Activated naive CD4-positive, alpha-beta T cell (primary cell): ENCODE data around the gene MUCL3.
"Not testable (repeated sequence)": the region's sequence is repeated elsewhere in the genome, so short reads cannot be mapped to it uniquely, and the experiment has no call there.

Source experiments
- DNase-seq, 4 experiments: peaks; one replicate each; lab custom pipeline; 2025; lab: John Stamatoyannopoulos, UW

MUCL3 gene

DNA sequence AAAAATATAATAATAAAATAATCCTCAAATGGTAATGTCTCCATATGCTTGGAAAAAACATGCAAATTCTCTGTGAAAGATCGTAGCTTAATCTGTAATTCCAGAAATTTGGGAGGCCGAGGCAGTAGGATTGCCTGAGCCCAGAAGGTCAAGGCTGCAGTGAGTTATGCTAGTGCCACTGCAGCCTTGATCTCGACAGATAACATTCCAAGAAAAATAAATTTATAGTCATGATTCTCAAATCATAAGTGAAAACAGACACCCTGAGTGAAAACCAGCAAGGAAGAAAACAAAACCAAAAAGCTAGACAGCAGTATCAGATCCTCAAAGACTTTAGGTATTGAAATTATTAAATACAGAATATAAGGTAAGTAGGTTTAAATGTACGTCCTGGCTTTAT lies 38.9 kb downstream of the MUCL3 start:
- no peak for DNase-seq

DNA sequence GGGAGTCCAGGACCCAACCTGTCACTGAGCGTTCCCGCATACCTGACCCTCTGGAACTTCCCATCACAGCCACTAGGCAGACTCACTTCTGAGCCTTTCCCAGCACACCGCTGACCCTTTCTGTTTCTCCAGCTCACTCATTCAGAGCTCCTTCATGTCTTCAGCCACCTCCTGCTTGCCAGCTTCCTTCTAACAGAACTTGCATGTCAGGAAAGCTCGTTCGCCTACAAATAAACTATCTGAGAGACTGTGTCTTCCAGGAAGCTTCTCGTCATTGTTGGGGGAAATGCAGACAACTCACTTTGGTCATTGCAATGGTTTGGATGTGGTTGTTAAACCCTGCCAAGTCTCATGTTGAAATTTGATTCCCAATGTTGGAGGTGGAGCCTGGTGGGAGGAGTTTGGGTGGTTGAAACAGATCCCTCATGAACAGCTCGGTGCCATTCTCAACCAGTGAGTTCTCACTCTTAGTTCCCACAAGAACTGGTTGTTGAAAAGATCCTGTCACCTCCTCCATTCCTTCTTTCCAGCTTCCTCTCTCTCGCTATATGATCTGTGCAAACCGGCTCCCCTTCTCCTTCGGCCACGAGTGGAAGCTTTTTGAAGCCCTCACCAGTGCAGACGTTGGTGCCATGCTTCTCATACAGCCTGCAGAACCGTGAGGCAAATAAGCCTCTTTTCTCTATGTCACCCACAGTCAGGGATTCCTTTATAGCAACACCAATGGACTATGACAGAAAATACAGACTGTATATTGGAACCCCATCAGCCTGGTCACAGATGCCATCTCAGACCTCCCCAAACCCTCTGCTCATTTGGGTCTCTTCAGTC lies 41.4 kb downstream of the MUCL3 start:
- no peak for DNase-seq

DNA sequence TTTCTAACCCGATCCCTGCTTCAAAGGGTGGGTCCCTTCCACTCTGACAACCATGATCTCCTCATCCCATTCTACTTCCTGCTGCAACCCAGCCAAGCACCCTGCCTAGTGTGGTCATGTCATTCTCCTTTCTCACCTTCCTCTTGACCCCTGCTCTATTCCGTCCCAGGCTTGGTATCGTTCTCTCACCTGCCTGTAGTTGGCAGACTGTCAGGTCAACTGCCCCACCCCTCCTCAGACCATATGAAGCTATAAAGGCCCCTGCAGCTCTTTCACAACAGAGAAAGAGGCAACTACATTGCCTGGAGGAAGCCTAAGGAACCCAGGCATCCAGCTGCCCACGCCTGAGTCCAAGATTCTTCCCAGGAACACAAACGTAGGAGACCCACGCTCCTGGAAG lies 42.7 kb downstream of the MUCL3 start, which contains the start of gene MUC21:
MUC21 (plus strand) TSS at position 280 of the 400 bp plus-strand sequence. CDS start 241 bp downstream, outside the sequence.
- no peak for DNase-seq

DNA sequence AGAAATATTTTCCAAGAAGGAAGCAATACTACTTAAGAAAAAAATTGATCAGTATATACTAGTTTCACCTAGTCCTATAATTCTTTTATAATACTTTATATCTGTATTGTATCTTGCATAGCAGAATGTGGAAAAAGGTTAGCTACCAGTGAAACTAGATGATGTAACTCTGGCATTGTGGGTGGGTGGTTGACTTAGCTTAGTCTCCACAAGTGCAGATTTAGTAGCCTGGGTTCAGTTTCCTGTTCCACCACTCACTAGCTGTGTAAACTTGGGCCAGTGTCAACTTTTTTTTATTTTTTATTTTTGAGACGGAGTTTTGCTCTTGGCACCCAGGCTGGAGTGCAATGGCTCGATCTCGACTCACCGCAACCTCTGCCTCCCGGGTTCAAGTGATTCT lies 44.7 kb downstream of the MUCL3 start:
- no peak for DNase-seq

DNA sequence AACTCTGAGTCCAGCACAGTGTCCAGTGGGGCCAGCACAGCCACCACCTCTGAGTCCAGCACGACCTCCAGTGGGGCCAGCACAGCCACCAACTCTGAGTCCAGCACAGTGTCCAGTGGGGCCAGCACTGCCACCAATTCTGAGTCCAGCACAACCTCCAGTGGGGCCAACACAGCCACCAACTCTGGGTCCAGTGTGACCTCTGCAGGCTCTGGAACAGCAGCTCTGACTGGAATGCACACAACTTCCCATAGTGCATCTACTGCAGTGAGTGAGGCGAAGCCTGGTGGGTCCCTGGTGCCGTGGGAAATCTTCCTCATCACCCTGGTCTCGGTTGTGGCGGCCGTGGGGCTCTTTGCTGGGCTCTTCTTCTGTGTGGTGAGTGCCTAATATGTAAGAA lies 46.5 kb downstream of the MUCL3 start:
- DNase-seq, result no peak

DNA sequence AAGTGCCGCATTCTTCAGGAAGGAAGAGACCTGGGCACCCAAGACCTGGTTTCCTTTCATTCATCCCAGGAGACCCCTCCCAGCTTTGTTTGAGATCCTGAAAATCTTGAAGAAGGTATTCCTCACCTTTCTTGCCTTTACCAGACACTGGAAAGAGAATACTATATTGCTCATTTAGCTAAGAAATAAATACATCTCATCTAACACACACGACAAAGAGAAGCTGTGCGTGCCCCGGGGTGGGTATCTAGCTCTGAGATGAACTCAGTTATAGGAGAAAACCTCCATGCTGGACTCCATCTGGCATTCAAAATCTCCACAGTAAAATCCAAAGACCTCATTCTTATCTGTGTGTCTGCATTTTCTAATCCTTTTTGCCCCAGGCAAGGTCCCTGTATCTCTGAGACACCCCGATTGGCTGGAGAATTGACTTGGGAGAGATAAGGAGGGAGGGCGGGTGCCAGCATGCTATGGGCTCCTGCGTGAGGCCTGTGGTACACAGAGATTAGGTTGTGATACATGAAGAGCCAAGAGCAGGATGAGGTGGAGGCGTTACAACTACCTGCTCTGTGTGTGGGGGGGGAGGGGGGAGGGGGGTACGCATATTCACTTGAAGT lies 47.5 kb downstream of the MUCL3 start:
- no peak for DNase-seq

DNA sequence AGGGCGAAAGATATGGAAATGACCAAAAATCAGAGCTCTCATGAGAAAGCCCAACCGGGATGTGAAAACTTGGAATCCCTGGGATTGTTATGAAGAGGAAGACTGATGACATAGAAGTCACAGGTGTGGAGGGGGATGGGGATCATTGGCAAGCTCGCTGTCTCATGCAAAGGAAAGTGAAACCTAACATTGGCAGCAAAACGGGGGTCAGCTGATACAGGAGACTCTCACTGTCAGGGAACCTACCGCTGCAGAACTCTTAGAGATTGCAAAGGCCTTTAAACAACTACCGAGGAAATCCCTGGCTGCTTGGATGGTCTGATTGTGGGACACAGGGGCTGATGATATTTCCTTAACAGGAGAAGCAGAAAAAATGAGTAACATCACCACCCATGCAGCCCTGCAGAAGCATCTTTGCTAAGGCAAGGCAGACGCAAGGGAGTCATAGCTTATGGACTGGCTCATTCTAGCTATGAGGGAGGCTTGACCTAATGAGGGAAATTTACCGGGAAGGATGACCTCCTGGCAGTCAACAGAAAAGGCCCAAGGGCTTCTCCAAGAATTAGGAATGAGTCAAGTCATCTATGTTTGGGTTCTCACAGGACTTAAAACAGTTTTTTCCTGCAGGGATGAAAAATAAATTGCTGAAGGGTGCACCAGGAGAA lies 49.8 kb downstream of the MUCL3 start:
- no peak for DNase-seq

DNA sequence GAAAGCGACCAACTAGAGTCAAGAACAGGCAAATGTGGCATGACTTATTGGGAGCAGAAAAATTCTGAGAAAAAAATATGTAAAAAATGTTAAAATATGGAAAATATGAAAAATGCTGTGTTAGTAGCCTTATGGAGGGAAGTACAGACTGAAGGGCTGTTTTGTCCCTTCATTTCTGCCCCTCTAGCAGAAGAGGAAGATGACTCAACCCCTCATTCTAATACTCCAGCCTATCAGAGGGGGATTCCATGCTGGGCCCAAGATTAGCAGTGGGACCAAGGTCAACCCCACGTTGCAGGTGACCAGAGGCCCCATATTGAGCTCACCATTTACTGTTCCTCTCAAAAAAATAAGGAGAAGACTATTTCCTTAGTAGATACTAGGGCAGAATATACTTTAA lies 51.1 kb downstream of the MUCL3 start:
- DNase-seq, result no peak

DNA sequence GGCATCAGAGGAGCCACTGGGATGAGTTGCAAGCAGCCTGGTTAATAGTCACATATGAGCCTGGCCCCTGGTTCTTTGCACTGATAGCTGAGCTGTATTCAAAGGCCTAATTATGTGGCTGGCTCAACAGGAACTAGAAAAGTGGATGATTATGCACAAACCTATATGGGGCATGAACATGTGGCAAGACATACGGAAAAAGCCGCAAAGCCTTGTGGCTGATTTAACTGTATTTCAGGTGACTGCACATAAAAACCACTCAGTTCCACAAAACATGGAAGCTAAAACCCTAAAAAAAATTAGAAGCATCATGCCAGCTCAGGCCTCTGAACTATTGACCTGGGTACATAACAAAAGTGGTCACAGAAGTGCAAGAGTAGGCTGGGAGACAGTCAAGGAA lies 56.5 kb downstream of the MUCL3 start:
- DNase-seq, result no peak

DNA sequence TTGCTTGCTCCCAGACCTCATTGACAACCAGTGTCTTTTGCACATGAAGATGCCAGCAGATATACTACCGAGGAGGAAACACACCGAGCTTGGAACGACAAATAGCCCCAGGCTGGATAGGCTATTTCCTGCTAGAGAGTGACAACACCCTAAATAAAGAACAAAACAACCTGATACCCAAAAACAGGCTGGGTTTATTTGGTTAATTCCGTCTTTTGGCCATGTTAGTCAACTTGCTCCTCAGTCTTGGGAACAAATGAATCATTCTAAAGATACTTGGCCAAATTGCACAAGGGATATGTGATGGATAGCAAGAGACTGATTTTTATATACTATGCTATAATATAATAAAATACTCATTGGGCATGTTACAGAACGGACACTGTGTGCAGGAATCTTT lies 58.0 kb downstream of the MUCL3 start:
- DNase-seq, result no peak

DNA sequence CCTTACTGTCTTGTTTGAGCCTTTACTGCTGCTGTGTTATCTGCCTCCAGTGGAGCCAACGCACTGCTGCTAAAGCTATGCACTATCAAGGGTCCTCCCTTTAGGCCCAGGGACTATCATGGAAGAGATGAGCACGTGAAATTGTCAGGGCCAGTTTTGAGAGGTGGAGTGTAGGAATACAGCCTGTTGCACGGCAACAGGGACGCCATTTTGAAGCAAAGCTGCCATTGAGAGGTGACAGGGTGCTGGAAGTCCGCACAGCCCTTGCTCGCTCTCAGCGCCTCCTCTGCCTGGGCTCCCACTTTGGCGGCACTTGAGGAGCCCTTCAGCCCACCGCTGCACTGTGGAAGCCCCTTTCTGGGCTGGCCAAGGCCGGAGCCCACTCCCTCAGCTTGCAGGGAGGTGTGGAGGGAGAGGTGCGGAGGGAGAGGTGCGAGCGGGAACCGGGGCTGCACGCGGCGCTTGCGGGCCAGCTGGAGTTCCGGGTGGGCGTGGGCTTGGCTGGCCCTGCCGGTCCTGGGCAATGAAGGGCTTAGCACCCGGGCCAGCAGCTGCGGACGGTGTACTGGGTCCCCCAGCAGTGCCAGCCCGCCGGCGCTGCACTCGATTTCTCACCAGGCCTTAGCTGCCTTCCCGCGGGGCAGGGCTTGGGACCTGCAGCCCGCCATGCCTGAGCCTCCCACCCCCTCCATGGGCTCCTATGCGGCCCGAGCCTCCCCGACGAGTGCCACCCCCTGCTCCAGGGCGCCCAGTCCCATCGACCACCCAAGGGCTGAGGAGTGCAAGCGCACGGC lies 59.5 kb downstream of the MUCL3 start:
- DNase-seq, result not testable (repeated sequence)

DNA sequence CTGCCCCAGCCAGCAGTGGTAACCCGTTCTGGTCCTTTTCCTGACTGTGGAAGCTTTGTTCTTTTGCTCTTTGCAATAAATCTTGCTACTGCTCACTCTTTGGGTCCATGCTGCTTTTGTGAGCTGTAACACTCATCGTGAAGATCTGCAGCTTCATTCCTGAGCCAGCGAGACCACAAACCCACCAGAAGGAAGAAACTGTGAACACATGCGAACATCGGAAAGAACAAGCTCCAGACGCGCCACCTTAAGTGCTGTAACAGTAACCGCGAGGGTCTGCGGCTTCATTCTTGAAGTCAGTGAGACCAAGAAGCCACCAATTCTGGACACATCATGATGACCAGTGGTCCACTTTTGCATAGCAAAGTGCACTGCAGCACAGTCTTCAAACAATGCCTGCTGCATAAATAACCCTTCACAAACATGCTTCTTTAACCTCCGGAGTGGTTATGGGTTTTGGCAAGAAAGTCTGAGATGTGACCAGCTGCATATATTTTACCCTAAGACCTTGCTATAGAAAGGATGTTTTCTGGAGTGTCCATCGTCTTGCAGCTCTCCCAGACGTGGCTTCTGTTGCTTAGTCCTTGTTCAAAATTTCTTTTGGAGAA lies 60.6 kb downstream of the MUCL3 start:
- no peak for DNase-seq

DNA sequence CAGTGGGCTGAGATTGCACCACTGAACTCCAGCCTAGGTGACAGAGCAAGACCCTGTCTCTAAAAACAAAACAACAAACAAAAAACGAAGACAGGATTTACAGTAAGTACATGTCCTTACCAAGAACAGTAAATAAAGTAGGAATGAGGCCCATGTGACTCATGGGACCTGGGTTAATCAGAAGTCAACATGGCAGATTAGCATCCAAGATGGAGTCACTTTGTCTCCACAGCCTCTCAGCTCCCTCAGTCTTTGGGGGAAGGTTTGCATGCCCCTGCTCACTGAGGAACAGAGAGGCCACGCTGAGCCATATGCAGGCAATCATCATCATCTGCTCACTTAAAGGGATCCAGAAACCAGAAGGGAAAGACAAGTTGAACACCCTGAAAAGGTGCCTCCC lies 61.7 kb downstream of the MUCL3 start:
- DNase-seq, result no peak
